ENCODE measurements around the gene DMRTC2. TPM values are rescaled to one million over a fixed set of nuclear protein-coding genes. Genes with fewer than 3 reads are reported as not detected.

DMRTC2 gene
- total and polyA plus RNA-seq, 2 of the 13 experiments (the other 11 are each of a cell fraction or from before 2014, with no cell fraction given): not detected

DNA sequence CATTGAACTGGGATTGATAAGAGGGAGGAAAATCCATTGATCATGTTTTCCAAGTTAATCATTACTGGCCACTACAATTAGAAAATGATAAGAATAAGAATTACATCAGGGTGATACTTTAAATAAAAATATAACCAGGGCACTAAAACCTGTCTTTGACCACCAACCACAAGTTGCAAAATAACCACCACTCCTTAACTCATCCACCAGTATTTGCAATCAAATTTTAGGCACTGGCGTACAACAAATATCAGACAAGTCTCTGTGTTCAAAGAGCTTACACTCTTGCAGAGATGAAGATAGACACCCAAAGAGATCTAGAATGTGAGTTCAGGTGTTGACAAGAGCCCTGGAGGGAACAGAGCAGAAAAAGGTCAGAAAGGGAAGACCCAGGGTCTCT, 47.9 kb upstream of the DMRTC2 start:
- Histone ChIP-seq H3K79me2 (ENCODE audit: insufficient read depth, low read length) (no peaks in the 10 kb centered on the region), H3K9me3 (ENCODE audit: low read length) (no peaks in the 10 kb centered on the region), H3K36me3 (replicated peaks in 1 of 2; ENCODE audit: control insufficient read depth in 1 of 2, insufficient read depth in 2 of 2, low read length in 2 of 2) (no peaks in the 10 kb centered on the region), H3K27ac (ENCODE audit: extremely low read length, insufficient read depth, low read length) (no peak overlapping the region), H4K20me1 (ENCODE audit: insufficient read depth, low read length) (no peaks in the 10 kb centered on the region), H3K4me1 (ENCODE audit: insufficient read depth, low read length) (peaks cover 10% of the 10 kb centered on the region), H3K4me2 (ENCODE audit: low read depth, low read length) (no peak overlapping the region), H2AFZ (ENCODE audit: low read length) (no peak overlapping the region), H3K4me3 (replicated peaks in 1 of 3; ENCODE audit: insufficient read depth in 1 of 3, low read depth in 2 of 3, low read length in 3 of 3) (no peak overlapping the region), H3K9ac (ENCODE audit: insufficient read depth, low read depth, low read length) (no peak overlapping the region), H3K27me3 (ENCODE audit: control insufficient read depth in 1 of 2, insufficient read depth in 2 of 2, low read length in 2 of 2) (peaks cover 0 to 15% of the 10 kb centered on the region in 2 experiments; a peak in 2 of 5 replicates)
- no peak for DNase-seq (ENCODE audit: low spot score)
- TF ChIP-seq ZNF101 (CRISPR knock-in tag; IDR thresholded peaks at IDR 0.05; ENCODE audit: borderline replicate concordance, low read depth) (no peak), HMG20A (CRISPR knock-in tag; IDR thresholded peaks at IDR 0.05; ENCODE audit: borderline replicate concordance) (no peak), POLR2AphosphoS2 (IDR thresholded peaks at IDR 0.05; ENCODE audit: low read depth, low read length) (no peak), ELF4 (CRISPR knock-in tag; IDR thresholded peaks at IDR 0.05; ENCODE audit: borderline replicate concordance) (no peak), GTF2F1 (IDR thresholded peaks at IDR 0.05; ENCODE audit: low read length) (no peak), MAFF (IDR thresholded peaks at IDR 0.05; ENCODE audit: low read depth, low read length) (no peak), KMT2B (CRISPR knock-in tag; IDR thresholded peaks at IDR 0.05) (no peak)
- TF ChIP-seq, protein P1, sequence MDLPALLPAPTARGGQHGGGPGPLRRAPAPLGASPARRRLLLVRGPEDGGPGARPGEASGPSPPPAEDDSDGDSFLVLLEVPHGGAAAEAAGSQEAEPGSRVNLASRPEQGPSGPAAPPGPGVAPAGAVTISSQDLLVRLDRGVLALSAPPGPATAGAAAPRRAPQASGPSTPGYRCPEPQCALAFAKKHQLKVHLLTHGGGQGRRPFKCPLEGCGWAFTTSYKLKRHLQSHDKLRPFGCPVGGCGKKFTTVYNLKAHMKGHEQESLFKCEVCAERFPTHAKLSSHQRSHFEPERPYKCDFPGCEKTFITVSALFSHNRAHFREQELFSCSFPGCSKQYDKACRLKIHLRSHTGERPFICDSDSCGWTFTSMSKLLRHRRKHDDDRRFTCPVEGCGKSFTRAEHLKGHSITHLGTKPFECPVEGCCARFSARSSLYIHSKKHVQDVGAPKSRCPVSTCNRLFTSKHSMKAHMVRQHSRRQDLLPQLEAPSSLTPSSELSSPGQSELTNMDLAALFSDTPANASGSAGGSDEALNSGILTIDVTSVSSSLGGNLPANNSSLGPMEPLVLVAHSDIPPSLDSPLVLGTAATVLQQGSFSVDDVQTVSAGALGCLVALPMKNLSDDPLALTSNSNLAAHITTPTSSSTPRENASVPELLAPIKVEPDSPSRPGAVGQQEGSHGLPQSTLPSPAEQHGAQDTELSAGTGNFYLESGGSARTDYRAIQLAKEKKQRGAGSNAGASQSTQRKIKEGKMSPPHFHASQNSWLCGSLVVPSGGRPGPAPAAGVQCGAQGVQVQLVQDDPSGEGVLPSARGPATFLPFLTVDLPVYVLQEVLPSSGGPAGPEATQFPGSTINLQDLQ (CRISPR knock-in tag; IDR thresholded peaks at IDR 0.05): no peak
- BruUV-seq (replicated peaks): no TSS peak
- ATAC-seq: no peak
- intact Hi-C loops (cut with micrococcal nuclease; ENCODE audit: unreplicated experiment) (loop anchor here (10.0 kb wide), 1 partner anchor 158 kb away; the partner anchor contains the start of gene RABAC1), in situ Hi-C loops (cut with HindIII; ENCODE audit: extremely low pct_ligation_motif_present, low pct_unique_long_range_greater_than_20kb) (no loop called here)
- FAIRE-seq: no peak
- 79% methylated on average over 1 of the region's 1 CpG for WGBS (ENCODE audit: low lambda C conversion rate)
- CTCF ChIA-PET (ENCODE audit: low intra/inter-chr PET ratio, low total read pairs): no interaction called here
- POLR2A ChIA-PET: no interaction called here
